Thoracic aorta (tissue), 2 donors: ENCODE results near the gene MUC5AC. TPM values are rescaled to one million over a fixed set of nuclear protein-coding genes. Genes with fewer than 3 reads are reported as not detected.

Experiments used
- ATAC-seq: fragments of 150-250 bp; one replicate; pipeline ENCODE4 v1.8.0; 2017; ENCODE audit warnings: low read depth; ENCODE audit not compliant: insufficient number of reproducible peaks, low FRiP score
- DNase-seq: peaks from one replicate; pipeline ENCODE4 v3.0.0-alpha.2; 2020; ENCODE audit warnings: low spot score
- H3K27ac ChIP-seq, 2 donors: fragments of 200-600 bp; sonication (generic); 1 replicate in 1 of 2; 2 replicates in 1 of 2; pipeline ENCODE4 v1.5.1; 2016; ENCODE audit warnings: mild to moderate bottlenecking in 2 of 2, moderate library complexity in 2 of 2
- H3K27me3 ChIP-seq: fragments of 200-600 bp; sonication (generic); replicated peaks from 2 replicates; pipeline ENCODE4 v1.6.0; 2016; ENCODE audit warnings: mild to moderate bottlenecking; ENCODE audit not compliant: insufficient read depth
- H3K36me3 ChIP-seq: fragments of 200-600 bp; sonication (generic); one replicate; pipeline ENCODE4 v1.5.1; 2016
- H3K4me1 ChIP-seq, 2 donors: fragments of 200-600 bp; sonication (generic); 1 replicate in 1 of 2; 2 replicates in 1 of 2; pipeline versions ENCODE4 v1.5.1 to v1.6.0; 2016; ENCODE audit warnings: low read depth in 2 of 2, mild to moderate bottlenecking in 1 of 2; ENCODE audit not compliant: control insufficient read depth in 1 of 2
- H3K4me3 ChIP-seq: fragments of 200-600 bp; sonication (generic); 2 replicates; pipeline ENCODE4 v1.5.1; 2016; ENCODE audit warnings: mild to moderate bottlenecking
- H3K9me3 ChIP-seq: fragments of 200-600 bp; sonication (generic); 2 replicates; pipeline ENCODE4 v1.5.1; 2016
- total RNA-seq, 2 donors: library from RNA; depleted of rRNA; stranded (reverse); fragments of >200 nt; gene quantifications; one replicate each; pipeline versions ENCODE4 v1.1.0 to v1.2.3, GENCODE V29; 2016
- TF ChIP-seq, protein P1 (sequence below): fragments of 200-600 bp; sonication (generic); IDR thresholded peaks from one replicate; pipeline ENCODE4 v1.5.1; 2019; ENCODE audit warnings: antibody characterized with exemption

Gene MUC5AC
- total RNA-seq, 2 donors from 2014 or later = 45.9 TPM; not detected in 1

- no peak for DNase-seq
Observed at GRCh38 chr11:1116666-1117390, 40.9 kb upstream of the MUC5AC start.

DNA sequence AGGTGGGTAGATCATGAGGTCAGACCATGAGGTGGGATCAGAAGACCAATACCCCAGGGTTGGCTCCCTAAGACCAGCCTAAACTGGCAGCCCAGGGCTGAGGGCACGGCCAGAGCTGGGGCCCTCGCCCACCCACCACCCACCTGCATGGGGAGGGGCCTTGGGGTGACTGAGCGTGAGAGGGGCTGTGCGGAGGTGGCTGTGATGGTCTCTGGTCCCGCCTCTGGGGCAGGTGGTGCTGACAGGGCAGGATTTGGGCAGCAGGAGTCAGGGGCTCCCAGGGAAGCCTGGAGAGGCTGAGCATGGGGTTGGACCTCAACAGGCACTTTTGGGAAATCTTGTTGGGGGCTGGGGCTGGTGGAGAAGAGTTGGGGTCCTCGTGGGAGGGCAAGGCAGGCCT, 39.8 kb upstream of the MUC5AC start:
- Histone ChIP-seq H3K4me1 (no peaks in the 10 kb centered on the region), H3K36me3 (no peaks in the 10 kb centered on the region), H3K9me3 (no peaks in the 10 kb centered on the region), H3K4me3 (no peak overlapping the region), H3K27me3 (peaks cover 3% of the 10 kb centered on the region), H3K27ac (no peak overlapping the region)
- no peak for DNase-seq
- TF ChIP-seq, protein P1, sequence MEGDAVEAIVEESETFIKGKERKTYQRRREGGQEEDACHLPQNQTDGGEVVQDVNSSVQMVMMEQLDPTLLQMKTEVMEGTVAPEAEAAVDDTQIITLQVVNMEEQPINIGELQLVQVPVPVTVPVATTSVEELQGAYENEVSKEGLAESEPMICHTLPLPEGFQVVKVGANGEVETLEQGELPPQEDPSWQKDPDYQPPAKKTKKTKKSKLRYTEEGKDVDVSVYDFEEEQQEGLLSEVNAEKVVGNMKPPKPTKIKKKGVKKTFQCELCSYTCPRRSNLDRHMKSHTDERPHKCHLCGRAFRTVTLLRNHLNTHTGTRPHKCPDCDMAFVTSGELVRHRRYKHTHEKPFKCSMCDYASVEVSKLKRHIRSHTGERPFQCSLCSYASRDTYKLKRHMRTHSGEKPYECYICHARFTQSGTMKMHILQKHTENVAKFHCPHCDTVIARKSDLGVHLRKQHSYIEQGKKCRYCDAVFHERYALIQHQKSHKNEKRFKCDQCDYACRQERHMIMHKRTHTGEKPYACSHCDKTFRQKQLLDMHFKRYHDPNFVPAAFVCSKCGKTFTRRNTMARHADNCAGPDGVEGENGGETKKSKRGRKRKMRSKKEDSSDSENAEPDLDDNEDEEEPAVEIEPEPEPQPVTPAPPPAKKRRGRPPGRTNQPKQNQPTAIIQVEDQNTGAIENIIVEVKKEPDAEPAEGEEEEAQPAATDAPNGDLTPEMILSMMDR = no peak
- no peak for ATAC-seq

More at GRCh38 chr11:1116666-1117390, 40.9 kb upstream of the MUC5AC start:
- Histone ChIP-seq H3K36me3 (no peaks in the 10 kb centered on the region), H3K4me1 (no peaks in the 10 kb centered on the region), H3K4me3 (no peak overlapping the region), H3K27ac (no peak overlapping the region), H3K9me3 (no peaks in the 10 kb centered on the region), H3K27me3 (peaks cover 3% of the 10 kb centered on the region)
- TF ChIP-seq, protein P1 = no peak
- no peak for ATAC-seq

DNA sequence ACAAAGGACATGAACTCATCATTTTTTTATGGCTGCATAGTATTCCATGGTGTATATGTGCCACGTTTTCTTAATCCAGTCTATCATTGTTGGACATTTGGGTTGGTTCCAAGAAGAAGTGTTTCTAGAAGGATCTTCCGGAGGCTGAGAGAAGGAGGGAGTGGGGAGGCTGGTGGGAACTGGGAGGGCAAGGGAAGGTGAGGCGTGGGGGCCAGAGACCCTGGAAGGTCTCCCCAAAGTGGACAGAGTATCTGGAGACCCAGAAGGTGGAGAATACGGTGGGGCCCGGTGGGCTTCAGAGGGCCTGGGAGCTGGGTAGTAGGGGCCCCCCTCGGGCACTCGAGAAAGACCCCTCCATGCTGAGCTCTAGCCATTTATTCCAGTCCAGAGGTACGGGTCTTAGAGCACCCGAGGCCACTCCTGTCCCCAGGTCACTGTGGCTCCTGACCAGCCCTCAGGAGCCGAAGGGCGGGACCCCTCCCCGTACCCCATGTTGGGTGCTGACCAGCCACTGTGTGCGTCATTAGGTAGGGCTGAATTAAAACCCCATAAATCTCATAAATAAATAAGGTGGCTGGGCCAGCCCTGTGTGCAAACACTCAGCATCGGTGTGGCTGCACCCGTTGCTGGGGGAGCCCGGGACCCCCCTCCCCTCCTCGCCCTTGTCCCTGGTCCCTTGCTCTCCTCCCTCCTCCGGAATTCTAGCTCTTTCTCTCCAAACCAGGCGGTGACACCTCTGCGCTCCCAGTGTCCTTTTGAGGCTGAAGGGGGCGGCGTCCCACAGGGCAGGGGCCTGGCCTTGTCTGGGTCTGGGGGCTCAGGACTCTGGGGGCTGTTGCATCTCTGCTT, 38.8 kb upstream of the MUC5AC start:
- H3K36me3 ChIP-seq = no peaks in the 10 kb centered on the region
- no peaks in the 10 kb centered on the region for H3K4me1 ChIP-seq
- H3K4me3 ChIP-seq = no peak overlapping the region
- TF ChIP-seq, protein P1 = no peak
- no peaks in the 10 kb centered on the region for H3K9me3 ChIP-seq
- H3K27ac ChIP-seq = no peak overlapping the region
- peaks cover 3% of the 10 kb centered on the region for H3K27me3 ChIP-seq
- ATAC-seq = no peak
- DNase-seq = no peak

DNA sequence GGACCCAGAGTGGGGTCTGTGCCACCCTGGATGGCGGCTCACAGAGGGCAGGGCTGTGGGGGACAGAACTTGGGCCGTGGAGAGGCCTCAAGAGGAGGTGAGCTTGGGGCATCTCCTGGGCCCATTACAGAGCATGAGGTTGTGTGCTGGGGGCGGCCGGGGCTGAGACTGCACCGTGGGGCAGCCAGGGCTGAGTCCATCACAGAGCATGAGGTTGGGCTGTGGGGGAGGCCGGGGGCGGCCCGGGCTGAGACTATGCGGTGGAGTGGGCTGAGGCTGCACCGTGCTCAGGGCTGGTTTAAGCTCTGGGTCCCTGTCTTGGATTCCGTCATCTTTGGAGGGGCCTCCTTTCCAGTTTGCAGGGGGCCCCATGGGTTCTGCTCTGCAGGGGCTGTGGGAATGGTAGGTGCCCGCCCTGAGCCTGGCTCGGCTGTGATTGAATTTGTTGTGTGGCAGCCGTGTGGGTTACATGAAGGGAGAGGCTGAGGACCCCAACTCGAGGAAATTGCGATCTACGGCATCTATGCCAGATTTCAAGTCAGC, 38.1 kb upstream of the MUC5AC start:
- DNase-seq = no peak
- no peaks in the 10 kb centered on the region for H3K9me3 ChIP-seq

More for the DNA sequence above, 38.1 kb upstream of the MUC5AC start:
- no peaks in the 10 kb centered on the region for H3K36me3 ChIP-seq
- no peak overlapping the region for H3K27ac ChIP-seq
- no peak for ATAC-seq
- H3K27me3 ChIP-seq = peaks cover 3% of the 10 kb centered on the region
- H3K4me1 ChIP-seq = no peaks in the 10 kb centered on the region
- no peak overlapping the region for H3K4me3 ChIP-seq
- TF ChIP-seq, protein P1 = no peak
